HG03520 (cell line): Measurements from ENCODE around the gene MYO5C.

Source experiments
- ATAC-seq: cut with Tn5 transposase; IDR thresholded peaks from one replicate; pipeline ENCODE4 v1.9.1; 2021; ENCODE audit warnings: mild to moderate bottlenecking, moderate library complexity; ENCODE audit not compliant: unreplicated experiment

The MYO5C gene

GRCh38 chr15:52278636-52279367, 16.8 kb downstream of the MYO5C start:
- no peak for ATAC-seq

- ATAC-seq = no peak
These were observed 17.5 kb downstream of the MYO5C start for GRCh38 chr15:52278135-52278534.

GRCh38 chr15:52277575-52277974, 18.0 kb downstream of the MYO5C start:
- ATAC-seq = no peak

- ATAC-seq = no peak
These were observed 19.3 kb downstream of the MYO5C start for GRCh38 chr15:52276256-52276770.

- no peak for ATAC-seq
These were observed 31.9 kb downstream of the MYO5C start for GRCh38 chr15:52263563-52264282.

GRCh38 chr15:52262364-52262763, 33.2 kb downstream of the MYO5C start:
- no peak for ATAC-seq

- peak; percentile 98 for ATAC-seq
These were observed 33.9 kb downstream of the MYO5C start for GRCh38 chr15:52261498-52262242.

- no peak for ATAC-seq
These were observed 34.6 kb downstream of the MYO5C start for GRCh38 chr15:52261026-52261425.

- no peak for ATAC-seq
These were observed 36.1 kb downstream of the MYO5C start for GRCh38 chr15:52259503-52259902.

GRCh38 chr15:52258461-52258860, 37.1 kb downstream of the MYO5C start:
- ATAC-seq = no peak

GRCh38 chr15:52257734-52258062, 37.9 kb downstream of the MYO5C start:
- no peak for ATAC-seq

GRCh38 chr15:52256930-52257733, 38.5 kb downstream of the MYO5C start:
- ATAC-seq = no peak

GRCh38 chr15:52256366-52256765, 39.2 kb downstream of the MYO5C start:
- no peak for ATAC-seq

GRCh38 chr15:52255935-52256334, 39.7 kb downstream of the MYO5C start:
- ATAC-seq = no peak

GRCh38 chr15:52255008-52255407, 40.6 kb downstream of the MYO5C start:
- no peak for ATAC-seq

GRCh38 chr15:52254391-52254790, 41.2 kb downstream of the MYO5C start:
- ATAC-seq = no peak

GRCh38 chr15:52252781-52253180, 42.8 kb downstream of the MYO5C start:
- ATAC-seq = no peak

- no peak for ATAC-seq
These were observed 44.3 kb downstream of the MYO5C start for GRCh38 chr15:52251144-52251860.

- ATAC-seq = no peak
These were observed 48.1 kb downstream of the MYO5C start for GRCh38 chr15:52247461-52247860.
